ENCODE data around the gene MARCHF2. TPM values are rescaled to one million over a fixed set of nuclear protein-coding genes. Genes with fewer than 3 reads are reported as not detected.
"Not testable (repeated sequence)": the region's sequence is repeated elsewhere in the genome, so short reads cannot be mapped to it uniquely, and the experiment has no call there.

MARCHF2 gene
- total RNA-seq, 6 experiments from 2014 or later: 23.5 to 30.2 (median 26.0) TPM

DNA sequence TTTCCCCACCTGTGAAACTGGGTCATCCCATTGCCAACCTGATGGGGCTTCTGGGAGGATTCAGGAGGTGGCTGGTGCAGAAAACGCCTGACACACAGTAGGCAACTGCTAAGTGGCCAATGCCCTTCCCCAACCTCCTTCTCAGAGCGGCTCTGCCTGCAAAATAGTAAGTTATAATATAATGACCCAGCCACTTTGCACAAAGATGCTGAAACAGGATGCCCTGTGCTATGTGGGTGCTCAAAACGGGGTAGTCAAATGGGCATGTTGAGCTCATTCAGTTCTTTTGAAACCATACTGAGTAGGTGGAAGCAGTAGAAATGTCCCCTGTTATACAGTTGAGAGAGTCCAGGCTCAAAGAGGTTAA is 507 bp downstream of the MARCHF2 start:
- H3K9me3 Mint-ChIP-seq: no peaks in the 10 kb centered on the region
- H3K4me1 Mint-ChIP-seq (ENCODE audit: low read depth): peaks cover 11% of the 10 kb centered on the region; the same call in 1 of the 2 replicates
- H3K4me3 Mint-ChIP-seq: peak overlapping the region; percentile 75
- no peak for DNase-seq
- no peaks in the 10 kb centered on the region for H3K36me3 Mint-ChIP-seq (ENCODE audit: low read depth)
- peaks cover 2% of the 10 kb centered on the region; the same call in 1 of the 2 replicates for H3K27me3 Mint-ChIP-seq (ENCODE audit: insufficient read depth)
- TF ChIP-seq, protein P1, sequence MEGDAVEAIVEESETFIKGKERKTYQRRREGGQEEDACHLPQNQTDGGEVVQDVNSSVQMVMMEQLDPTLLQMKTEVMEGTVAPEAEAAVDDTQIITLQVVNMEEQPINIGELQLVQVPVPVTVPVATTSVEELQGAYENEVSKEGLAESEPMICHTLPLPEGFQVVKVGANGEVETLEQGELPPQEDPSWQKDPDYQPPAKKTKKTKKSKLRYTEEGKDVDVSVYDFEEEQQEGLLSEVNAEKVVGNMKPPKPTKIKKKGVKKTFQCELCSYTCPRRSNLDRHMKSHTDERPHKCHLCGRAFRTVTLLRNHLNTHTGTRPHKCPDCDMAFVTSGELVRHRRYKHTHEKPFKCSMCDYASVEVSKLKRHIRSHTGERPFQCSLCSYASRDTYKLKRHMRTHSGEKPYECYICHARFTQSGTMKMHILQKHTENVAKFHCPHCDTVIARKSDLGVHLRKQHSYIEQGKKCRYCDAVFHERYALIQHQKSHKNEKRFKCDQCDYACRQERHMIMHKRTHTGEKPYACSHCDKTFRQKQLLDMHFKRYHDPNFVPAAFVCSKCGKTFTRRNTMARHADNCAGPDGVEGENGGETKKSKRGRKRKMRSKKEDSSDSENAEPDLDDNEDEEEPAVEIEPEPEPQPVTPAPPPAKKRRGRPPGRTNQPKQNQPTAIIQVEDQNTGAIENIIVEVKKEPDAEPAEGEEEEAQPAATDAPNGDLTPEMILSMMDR (IDR thresholded peaks at IDR 0.05): no peak
- no peak overlapping the region for H3K27ac Mint-ChIP-seq

DNA sequence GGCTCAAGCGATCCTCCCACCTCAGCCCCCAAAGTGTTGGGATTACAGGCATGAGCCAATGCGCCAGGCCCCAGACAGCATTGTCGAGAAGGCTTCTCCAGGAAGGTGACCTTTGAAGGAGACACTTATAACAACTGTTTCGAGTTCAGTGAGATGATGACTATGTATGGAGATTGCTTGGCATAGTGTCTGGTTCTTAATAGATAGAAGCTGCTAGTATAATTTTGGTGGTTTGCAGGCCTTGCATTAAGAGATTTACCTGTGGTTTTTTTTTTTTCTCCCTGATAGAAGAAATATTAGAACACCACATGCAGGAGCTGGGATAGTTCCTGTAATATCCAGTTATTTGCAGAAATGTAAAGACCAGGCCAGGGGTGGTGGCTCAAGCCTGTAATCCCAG is 3.7 kb downstream of the MARCHF2 start:
- H3K27me3 Mint-ChIP-seq (ENCODE audit: insufficient read depth): peaks cover 2% of the 10 kb centered on the region; the same call in 1 of the 2 replicates
- H3K9me3 Mint-ChIP-seq: no peaks in the 10 kb centered on the region
- TF ChIP-seq, protein P1 (IDR thresholded peaks at IDR 0.05): no peak
- peaks cover 5% of the 10 kb centered on the region; the same call in 1 of the 2 replicates for H3K4me1 Mint-ChIP-seq (ENCODE audit: low read depth)
- DNase-seq: no peak
- H3K4me3 Mint-ChIP-seq: no peak overlapping the region
- H3K27ac Mint-ChIP-seq: no peak overlapping the region
- no peaks in the 10 kb centered on the region for H3K36me3 Mint-ChIP-seq (ENCODE audit: low read depth)

DNA sequence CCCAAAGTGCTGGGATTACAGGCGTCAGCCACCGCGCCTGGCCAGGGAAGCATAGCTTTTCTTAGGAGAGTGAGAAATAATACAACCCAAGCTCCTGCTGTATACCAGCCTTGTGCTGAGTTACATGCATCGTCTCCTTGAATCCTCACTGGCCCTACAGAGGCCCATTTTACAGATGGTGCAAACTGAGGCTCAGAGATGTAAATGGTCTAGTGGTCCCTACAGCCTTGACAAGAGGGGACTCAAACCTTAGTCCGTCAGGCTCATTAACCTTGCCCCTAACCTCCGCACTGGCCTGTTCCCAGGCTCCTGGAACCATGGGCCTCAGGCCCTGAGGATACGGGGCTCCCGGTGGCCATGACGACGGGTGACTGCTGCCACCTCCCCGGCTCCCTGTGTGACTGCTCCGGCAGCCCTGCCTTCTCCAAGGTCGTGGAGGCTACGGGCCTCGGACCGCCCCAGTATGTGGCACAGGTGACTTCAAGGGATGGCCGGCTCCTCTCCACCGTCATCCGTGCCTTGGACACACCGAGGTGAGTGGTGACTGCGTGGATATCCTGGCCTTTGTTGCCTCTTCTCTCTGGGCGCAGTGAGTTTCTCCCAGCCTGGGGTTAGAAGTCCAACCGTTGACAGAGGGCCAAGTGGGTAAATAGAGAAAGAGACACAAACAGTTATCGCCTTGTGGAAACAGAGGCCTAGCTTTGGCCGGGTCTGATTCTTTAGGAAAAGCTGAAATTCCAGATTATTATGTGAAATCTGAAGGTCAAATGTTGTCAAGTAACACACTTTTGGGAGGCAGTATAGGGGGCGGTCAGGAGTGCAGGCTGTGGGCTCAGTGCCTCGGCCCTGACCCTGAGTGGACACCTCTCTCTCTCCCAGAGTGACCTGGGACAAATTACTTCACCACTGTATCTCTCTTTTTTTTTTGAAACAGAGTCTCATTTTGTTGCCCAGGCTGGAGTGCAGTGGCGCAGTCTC is 8.7 kb downstream of the MARCHF2 start:
- H3K9me3 Mint-ChIP-seq: no peaks in the 10 kb centered on the region
- DNase-seq: no peak
- TF ChIP-seq, protein P1 (IDR thresholded peaks at IDR 0.05): no peak
- peaks cover 15% of the 10 kb centered on the region for H3K4me1 Mint-ChIP-seq (ENCODE audit: low read depth)
- H3K27me3 Mint-ChIP-seq (ENCODE audit: insufficient read depth): no peaks in the 10 kb centered on the region; the same call in 1 of the 2 replicates
- H3K36me3 Mint-ChIP-seq (ENCODE audit: low read depth): no peaks in the 10 kb centered on the region
- H3K27ac Mint-ChIP-seq: no peak overlapping the region
- no peak overlapping the region for H3K4me3 Mint-ChIP-seq

DNA sequence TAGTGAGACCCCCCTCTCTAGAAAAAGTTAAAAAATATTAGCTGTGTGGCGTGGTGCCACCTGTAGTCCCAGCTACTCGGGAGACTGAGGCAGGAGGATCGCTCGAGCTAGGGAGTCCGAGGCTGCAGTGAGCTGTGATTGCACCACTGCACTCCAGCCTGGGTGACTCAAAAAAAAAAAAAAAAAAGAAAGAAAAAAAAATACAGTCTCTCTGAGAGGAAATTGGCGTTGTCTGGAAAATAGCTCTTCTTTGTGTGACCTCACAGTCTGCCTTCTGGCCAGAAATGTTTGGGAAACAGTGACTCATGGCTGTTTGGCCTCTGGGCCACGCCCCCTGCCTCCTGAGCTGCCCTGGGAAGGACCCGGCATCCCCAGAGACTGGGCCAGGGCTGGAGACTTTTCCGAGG is 10.7 kb downstream of the MARCHF2 start:
- TF ChIP-seq, protein P1 (IDR thresholded peaks at IDR 0.05): no peak
- Mint-ChIP-seq H3K27ac (peak overlapping the region; percentile 64), H3K27me3 (ENCODE audit: insufficient read depth) (no peaks in the 10 kb centered on the region; the same call in 1 of the 2 replicates), H3K36me3 (ENCODE audit: low read depth) (no peaks in the 10 kb centered on the region), H3K4me1 (ENCODE audit: low read depth) (peaks cover 15% of the 10 kb centered on the region), H3K9me3 (no peaks in the 10 kb centered on the region), H3K4me3 (peak overlapping the region; percentile 39; the same call in 1 of the 2 replicates)
- DNase-seq: peak; percentile 97

DNA sequence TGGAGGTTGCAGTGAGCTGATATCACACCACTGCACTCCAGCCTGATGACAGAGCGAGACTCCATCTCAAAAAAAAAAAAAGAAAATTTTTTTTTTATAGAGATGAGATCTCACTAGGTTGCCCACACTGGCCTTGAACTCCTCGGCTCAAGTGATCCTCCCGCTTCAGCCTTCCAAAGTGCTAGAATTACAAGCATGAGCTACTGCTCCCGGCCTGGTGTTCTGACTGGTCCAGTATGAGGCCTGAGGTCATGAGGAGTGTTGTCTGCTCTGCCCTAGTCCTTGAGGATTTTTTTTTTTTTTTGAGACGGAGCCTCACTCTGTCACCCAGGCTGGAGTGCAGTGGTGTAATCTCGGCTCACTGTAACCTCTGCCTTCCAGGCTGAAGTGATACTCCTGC is 12.2 kb downstream of the MARCHF2 start:
- H3K9me3 Mint-ChIP-seq; H3K4me3 Mint-ChIP-seq; DNase-seq; H3K36me3 Mint-ChIP-seq (ENCODE audit: low read depth); H3K27ac Mint-ChIP-seq; H3K27me3 Mint-ChIP-seq (ENCODE audit: insufficient read depth): not testable (repeated sequence)
- H3K4me1 Mint-ChIP-seq (ENCODE audit: low read depth): peaks cover 15% of the 10 kb centered on the region

DNA sequence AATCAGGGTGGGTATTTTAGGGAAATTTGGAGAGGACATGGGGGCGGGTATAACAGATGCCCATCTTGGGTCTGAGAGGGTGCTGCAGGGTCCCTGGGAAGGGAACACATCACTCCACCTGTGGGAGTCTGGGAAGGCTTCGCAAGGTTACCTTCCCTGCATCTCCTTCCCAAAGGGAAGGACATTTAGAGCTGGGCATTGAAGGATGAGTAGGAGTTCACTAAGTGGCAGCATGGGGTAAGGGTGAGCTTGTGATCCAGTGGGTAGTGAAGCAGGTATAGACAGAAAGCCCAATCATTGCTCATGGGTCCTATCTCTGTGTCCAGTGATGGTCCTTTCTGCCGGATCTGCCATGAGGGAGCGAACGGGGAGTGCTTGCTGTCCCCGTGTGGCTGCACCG is 13.2 kb downstream of the MARCHF2 start:
- Mint-ChIP-seq H3K4me3 (no peak overlapping the region), H3K27ac (no peak overlapping the region), H3K4me1 (ENCODE audit: low read depth) (peaks cover 15% of the 10 kb centered on the region), H3K9me3 (no peaks in the 10 kb centered on the region), H3K36me3 (ENCODE audit: low read depth) (no peaks in the 10 kb centered on the region), H3K27me3 (ENCODE audit: insufficient read depth) (no peaks in the 10 kb centered on the region; the same call in 1 of the 2 replicates)
- TF ChIP-seq, protein P1 (IDR thresholded peaks at IDR 0.05): no peak
- DNase-seq: no peak

Data from HFFc6 (cell line).